ENCODE data around the gene CLMN. TPM values are rescaled to one million over a fixed set of nuclear protein-coding genes. Genes with fewer than 3 reads are reported as not detected.

Gene CLMN
- total RNA-seq, 3 donors from 2014 or later (not counting 1 experiment from before 2014, with no cell fraction given), result 0.80 to 2.0 (median 1.8) TPM

DNA sequence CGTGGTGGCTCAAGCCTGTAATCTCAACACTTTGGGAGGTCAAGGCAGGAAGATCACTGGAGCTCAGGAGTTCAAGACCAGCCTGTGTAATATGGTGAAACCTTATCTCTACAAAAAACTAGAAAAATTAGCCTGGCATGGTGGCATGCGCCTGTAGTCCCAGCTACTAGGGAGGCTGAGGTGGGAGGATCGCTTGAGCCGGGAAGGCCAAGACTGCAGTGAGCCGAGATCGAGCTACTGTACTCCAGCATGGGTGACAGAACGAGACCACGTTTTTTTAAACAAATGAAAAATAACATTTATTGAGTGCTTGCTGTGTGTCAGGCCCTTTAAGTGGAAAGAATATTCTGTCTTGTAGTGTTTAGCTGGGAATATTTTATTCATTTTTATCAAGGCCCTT, 26.6 kb upstream of the CLMN start:
- no peak overlapping the region for H3K4me3 ChIP-seq (ENCODE audit: low read length)
- no peaks in the 10 kb centered on the region for H3K27me3 ChIP-seq (ENCODE audit: control insufficient read depth, insufficient read depth, low read length)
- no peak overlapping the region for H3K4me3 Mint-ChIP-seq
- TF ChIP-seq, protein P1, sequence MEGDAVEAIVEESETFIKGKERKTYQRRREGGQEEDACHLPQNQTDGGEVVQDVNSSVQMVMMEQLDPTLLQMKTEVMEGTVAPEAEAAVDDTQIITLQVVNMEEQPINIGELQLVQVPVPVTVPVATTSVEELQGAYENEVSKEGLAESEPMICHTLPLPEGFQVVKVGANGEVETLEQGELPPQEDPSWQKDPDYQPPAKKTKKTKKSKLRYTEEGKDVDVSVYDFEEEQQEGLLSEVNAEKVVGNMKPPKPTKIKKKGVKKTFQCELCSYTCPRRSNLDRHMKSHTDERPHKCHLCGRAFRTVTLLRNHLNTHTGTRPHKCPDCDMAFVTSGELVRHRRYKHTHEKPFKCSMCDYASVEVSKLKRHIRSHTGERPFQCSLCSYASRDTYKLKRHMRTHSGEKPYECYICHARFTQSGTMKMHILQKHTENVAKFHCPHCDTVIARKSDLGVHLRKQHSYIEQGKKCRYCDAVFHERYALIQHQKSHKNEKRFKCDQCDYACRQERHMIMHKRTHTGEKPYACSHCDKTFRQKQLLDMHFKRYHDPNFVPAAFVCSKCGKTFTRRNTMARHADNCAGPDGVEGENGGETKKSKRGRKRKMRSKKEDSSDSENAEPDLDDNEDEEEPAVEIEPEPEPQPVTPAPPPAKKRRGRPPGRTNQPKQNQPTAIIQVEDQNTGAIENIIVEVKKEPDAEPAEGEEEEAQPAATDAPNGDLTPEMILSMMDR (IDR thresholded peaks at IDR 0.05), result no peak
- 94% methylated on average over 8 of the region's 8 CpGs for WGBS (ENCODE audit: insufficient coverage)
- intact Hi-C loops (cut with micrococcal nuclease), result no loop called here
- DNase-seq (no peak), ATAC-seq (no peak)
- H3K36me3 ChIP-seq (ENCODE audit: control insufficient read depth, insufficient read depth, low read length), result no peaks in the 10 kb centered on the region
- no peaks in the 10 kb centered on the region for H3K9me3 Mint-ChIP-seq
- H3K27ac Mint-ChIP-seq, result no peak overlapping the region
- no peaks in the 10 kb centered on the region for H3K4me1 ChIP-seq (ENCODE audit: control insufficient read depth, insufficient read depth, low read length)
- no peaks in the 10 kb centered on the region for H3K9me3 ChIP-seq (ENCODE audit: control insufficient read depth, insufficient read depth, low read length)
- no peak overlapping the region for H3K27ac ChIP-seq (ENCODE audit: low read length)
- H3K27me3 Mint-ChIP-seq (ENCODE audit: low read depth in 2 of 2), result peaks cover 0 to 12% of the 10 kb centered on the region in 2 donors
- no peaks in the 10 kb centered on the region for H3K36me3 Mint-ChIP-seq
- H3K4me1 Mint-ChIP-seq, result no peaks in the 10 kb centered on the region

- H3K9me3 ChIP-seq (ENCODE audit: control insufficient read depth, insufficient read depth, low read length), result no peaks in the 10 kb centered on the region
- H3K27me3 Mint-ChIP-seq (ENCODE audit: low read depth in 2 of 2), result peaks cover 0 to 13% of the 10 kb centered on the region in 2 donors
- TF ChIP-seq, protein P1 (IDR thresholded peaks at IDR 0.05), result no peak
- H3K27me3 ChIP-seq (ENCODE audit: control insufficient read depth, insufficient read depth, low read length), result no peaks in the 10 kb centered on the region
- 77% methylated on average over 5 of the region's 5 CpGs for whole genome bisulfite sequencing (ENCODE audit: insufficient coverage)
- no peaks in the 10 kb centered on the region for H3K4me1 ChIP-seq (ENCODE audit: control insufficient read depth, insufficient read depth, low read length)
- H3K36me3 Mint-ChIP-seq, result no peaks in the 10 kb centered on the region
- no peak overlapping the region for H3K4me3 Mint-ChIP-seq
- intact Hi-C loops (cut with micrococcal nuclease), result no loop called here
- no peaks in the 10 kb centered on the region for H3K9me3 Mint-ChIP-seq
- no peak overlapping the region for H3K4me3 ChIP-seq (ENCODE audit: low read length)
- no peak for ATAC-seq
- H3K4me1 Mint-ChIP-seq, result no peaks in the 10 kb centered on the region
- H3K27ac ChIP-seq (ENCODE audit: low read length), result no peak overlapping the region
- no peaks in the 10 kb centered on the region for H3K36me3 ChIP-seq (ENCODE audit: control insufficient read depth, insufficient read depth, low read length)
- no peak overlapping the region for H3K27ac Mint-ChIP-seq
- DNase-seq, result no peak
Measured at GRCh38 chr14:95345032-95345431, 25.3 kb upstream of the CLMN start.

DNA sequence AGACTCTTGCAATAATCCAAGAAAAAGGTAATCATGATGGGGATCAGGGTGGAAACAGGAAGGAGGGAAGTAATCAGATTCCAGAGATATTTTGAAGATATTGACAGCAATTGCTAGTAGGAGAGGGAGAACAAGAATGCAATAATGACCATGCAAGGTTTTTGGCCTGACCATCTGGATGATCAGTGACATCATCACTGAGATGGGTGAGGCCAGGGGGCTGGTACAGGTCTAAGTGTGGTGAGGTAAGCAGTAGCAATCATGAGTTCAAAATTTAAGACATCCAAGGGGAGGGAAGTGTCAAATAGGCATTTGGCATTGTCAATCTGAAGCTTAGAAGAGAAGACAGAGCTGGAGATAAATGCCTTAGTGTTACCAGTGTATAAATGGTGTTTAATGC, 24.8 kb upstream of the CLMN start:
- H3K27ac ChIP-seq (ENCODE audit: low read length), result no peak overlapping the region
- H3K27me3 ChIP-seq (ENCODE audit: control insufficient read depth, insufficient read depth, low read length), result no peaks in the 10 kb centered on the region
- Mint-ChIP-seq H3K9me3 (no peaks in the 10 kb centered on the region), H3K27me3 (ENCODE audit: low read depth in 2 of 2) (peaks cover 0 to 13% of the 10 kb centered on the region in 2 donors), H3K4me3 (no peak overlapping the region), H3K36me3 (no peaks in the 10 kb centered on the region), H3K27ac (no peak overlapping the region), H3K4me1 (no peaks in the 10 kb centered on the region)
- DNase-seq (no peak), ATAC-seq (no peak)
- no peaks in the 10 kb centered on the region for H3K4me1 ChIP-seq (ENCODE audit: control insufficient read depth, insufficient read depth, low read length)
- no peak overlapping the region for H3K4me3 ChIP-seq (ENCODE audit: low read length)
- no peaks in the 10 kb centered on the region for H3K36me3 ChIP-seq (ENCODE audit: control insufficient read depth, insufficient read depth, low read length)
- intact Hi-C loops (cut with micrococcal nuclease), result no loop called here
- TF ChIP-seq, protein P1 (IDR thresholded peaks at IDR 0.05), result no peak
- H3K9me3 ChIP-seq (ENCODE audit: control insufficient read depth, insufficient read depth, low read length), result no peaks in the 10 kb centered on the region

DNA sequence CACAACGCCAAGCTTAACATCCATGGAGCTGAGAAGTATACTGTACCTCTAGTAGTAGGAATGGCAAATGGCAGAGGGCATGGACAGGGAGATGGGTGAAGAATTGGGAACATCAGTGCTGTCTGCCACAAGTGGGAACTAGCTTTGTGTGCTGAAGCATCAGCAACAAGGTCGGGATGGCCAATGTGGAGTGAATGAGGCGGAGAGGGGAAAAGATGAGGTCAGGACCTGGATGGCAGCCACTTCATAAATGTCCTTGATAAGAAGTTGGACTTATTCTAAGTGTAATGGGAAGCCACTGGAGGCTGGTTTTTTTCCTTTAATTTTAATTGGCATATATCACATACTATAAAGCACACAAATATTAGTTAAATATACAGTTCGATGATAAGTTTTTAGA, 21.9 kb upstream of the CLMN start:
- ATAC-seq, result no peak

More for the DNA sequence above, 21.9 kb upstream of the CLMN start:
- Histone ChIP-seq H3K9me3 (ENCODE audit: control insufficient read depth, insufficient read depth, low read length) (no peaks in the 10 kb centered on the region), H3K4me1 (ENCODE audit: control insufficient read depth, insufficient read depth, low read length) (no peaks in the 10 kb centered on the region), H3K27ac (ENCODE audit: low read length) (no peak overlapping the region), H3K27me3 (ENCODE audit: control insufficient read depth, insufficient read depth, low read length) (no peaks in the 10 kb centered on the region), H3K36me3 (ENCODE audit: control insufficient read depth, insufficient read depth, low read length) (no peaks in the 10 kb centered on the region), H3K4me3 (ENCODE audit: low read length) (no peak overlapping the region)
- no peaks in the 10 kb centered on the region for H3K4me1 Mint-ChIP-seq
- H3K9me3 Mint-ChIP-seq, result no peaks in the 10 kb centered on the region
- no peaks in the 10 kb centered on the region for H3K36me3 Mint-ChIP-seq
- intact Hi-C loops (cut with micrococcal nuclease), result no loop called here
- 80% methylated on average over 3 of the region's 4 CpGs for WGBS (ENCODE audit: insufficient coverage)
- H3K4me3 Mint-ChIP-seq, result no peak overlapping the region
- no peak for DNase-seq
- H3K27me3 Mint-ChIP-seq (ENCODE audit: low read depth in 2 of 2), result peaks cover 5 to 24% of the 10 kb centered on the region in 2 donors
- TF ChIP-seq, protein P1 (IDR thresholded peaks at IDR 0.05), result no peak
- H3K27ac Mint-ChIP-seq, result no peak overlapping the region

Measured in natural killer cell (primary cell).